D341Med (cell line): Measurements from ENCODE around the gene AGPAT3.

Source experiments
- DNase-seq: peaks from one replicate; pipeline ENCODE4 v3.0.0; 2012; ENCODE audit warnings: low spot score

The AGPAT3 gene

DNA sequence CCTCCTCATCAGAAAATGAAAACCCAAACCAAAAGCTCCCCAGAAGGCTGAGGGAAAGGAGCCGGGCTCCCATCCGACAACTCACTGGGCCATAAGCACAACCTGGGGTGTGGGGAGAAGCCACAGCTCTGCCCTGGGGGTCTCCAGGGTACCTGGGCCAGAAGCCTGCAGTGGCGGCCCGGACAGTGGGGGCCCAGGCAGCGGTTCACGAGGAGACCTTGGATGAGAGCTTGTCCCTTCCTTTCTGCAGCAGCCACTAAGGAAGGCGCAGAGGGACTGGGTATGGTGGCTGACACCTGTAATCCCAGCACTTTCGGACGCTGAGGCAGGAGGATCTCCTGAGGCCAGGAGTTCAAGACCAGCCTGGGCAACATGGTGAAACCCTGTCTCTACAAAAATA, 129.6 kb downstream of the AGPAT3 start:
- no peak for DNase-seq

DNA sequence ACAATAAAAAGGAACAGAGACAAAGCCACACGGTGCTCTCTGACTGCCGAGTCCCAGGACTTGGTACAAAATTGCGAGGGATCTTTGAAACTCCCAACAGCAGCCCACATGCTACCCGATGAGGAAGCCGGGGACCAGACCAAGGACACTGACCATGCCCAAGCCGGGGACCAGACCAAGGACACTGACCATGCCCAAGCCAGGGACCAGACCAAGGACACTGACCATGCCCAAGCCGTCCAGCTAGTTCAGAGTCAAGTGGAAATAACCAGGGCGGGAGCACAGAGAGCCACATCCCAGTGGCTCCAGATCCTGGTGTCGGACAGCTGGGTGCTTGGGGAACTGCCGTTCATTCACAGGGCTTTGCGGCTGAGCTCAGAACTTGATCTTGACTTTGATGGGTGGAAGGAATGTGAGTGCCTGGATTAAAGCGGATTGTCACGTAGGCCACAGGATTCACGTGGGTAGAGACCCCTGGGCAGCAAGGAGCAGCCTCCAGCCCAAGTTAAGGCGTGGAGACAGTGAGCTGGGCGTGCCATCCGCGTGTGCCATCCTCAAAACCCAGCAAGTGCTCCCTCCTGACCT, 130.6 kb downstream of the AGPAT3 start:
- no peak for DNase-seq

- DNase-seq = no peak
Measured at GRCh38 chr21:43997766-43998742, 133.0 kb downstream of the AGPAT3 start.

GRCh38 chr21:44000360-44000759, 135.3 kb downstream of the AGPAT3 start:
- peak; percentile 34 for DNase-seq

DNA sequence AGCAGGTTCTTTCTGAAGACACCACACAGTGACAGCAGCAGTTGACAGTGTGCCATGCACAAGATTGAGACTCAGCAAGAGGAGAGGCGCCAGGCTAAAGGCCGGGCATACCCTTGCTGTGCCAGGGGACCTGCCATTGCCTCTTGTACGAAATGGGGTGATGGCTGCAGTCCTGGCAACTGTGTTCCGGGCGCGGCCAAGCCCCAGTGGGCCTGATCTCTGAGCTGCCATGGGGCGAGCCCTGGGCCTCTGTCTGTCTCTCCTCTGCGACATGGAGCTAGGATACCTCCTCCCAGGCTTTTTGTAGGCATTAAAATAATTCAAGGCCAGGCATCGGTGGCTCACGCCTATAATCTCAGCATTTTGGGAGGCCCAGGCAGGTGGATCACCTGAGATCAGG, 137.5 kb downstream of the AGPAT3 start:
- DNase-seq = no peak

DNA sequence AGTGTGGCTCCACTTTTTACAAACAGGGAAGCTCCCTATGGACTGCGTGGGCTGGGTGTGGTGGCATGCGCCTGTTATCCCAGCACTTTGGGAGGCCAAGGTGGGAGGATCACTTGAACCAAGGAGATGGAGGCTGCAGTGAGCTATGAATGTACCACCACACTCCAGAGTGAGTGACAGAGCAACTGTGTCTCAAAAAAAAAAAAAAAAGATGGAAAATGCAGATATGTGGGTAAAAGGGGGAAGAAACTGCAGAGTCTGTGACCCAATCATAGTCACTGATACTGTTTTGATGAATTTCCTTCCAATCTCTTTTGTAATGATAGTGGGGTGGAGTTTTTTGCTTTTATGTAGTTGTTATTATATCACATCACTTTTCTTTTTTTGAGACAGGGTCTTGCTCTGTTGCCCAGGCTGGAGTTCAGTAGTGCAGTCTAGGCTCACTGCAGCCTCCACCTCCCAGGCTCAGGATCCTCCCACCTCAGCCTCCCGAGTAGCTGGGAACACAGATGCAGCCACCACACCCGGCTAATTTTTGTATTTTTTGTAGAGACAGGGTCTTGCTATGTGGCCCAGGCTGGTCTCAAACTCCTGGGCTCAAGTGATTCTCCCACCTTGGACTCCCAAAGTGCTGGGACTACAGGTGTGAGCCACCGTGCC, 138.4 kb downstream of the AGPAT3 start:
- no peak for DNase-seq

DNA sequence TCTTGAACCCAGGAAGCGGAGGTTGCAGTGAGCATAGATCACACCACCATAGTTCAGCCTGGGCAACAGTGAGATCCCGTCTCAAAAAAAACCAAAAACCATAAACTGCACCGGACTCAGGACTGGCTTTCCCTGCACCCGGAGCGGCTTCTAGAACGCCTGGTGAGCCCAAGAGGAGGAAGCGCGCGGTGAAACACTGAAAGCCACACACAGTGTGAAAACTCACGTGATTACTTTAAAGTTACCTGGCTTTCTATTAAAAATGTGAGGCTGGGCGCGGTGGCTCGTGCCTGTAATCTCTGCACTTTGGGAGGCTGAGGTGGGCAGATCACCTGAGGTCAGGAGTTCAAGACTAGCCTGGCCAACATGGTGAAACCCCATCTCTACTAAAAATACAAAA, 140.0 kb downstream of the AGPAT3 start:
- DNase-seq = no peak

- DNase-seq = no peak
Measured at GRCh38 chr21:44005593-44005992, 140.6 kb downstream of the AGPAT3 start.

DNA sequence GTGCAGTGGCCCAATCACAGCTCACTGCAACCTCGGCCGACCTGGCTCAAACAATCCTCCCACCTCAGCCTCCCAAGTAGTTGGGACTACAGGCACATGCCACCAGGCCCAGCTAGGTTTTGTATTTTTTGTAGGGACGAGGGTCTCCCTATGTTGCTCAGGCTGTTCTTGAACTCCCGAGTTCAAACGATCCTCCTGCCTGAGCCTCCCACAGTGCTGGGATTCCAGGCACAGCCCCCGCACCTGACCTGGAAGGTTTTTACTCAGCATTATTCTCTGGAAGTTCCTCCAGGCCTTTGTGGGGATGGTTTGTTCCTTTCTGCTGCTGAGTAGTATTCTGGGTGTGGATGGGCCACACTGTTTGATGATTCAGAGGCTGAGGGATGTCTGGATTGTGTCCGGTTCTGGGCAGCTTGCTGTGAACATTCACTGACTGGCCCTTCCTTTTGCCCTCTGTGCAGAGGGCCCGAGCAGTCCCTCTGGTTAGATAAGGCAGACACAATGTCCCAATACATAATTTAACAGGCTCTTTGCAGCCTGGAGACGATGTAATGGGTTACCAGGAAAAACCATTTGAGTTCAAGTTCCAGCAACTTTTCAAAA, 141.1 kb downstream of the AGPAT3 start:
- DNase-seq = no peak

DNA sequence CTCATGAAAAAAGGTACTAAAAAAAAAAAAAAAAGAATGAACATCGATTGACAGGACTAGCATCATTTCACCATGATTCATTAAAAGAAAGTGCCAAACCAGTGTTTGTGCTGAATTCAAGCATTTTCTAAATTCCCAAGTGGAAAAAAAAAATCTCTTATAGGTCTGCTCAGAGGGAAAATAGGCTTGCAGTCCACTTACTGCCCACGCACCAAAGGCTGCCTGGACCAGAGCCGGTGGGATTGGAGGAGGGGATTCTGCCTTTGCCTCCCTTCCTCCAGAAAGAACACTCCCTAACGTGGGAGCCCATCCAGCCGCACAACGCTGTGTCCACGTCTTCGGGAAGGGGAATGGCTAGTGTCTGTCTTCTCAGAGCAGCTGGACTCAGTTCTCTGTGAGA, 141.6 kb downstream of the AGPAT3 start:
- no peak for DNase-seq

- DNase-seq = no peak
Measured at GRCh38 chr21:44010429-44010828, 145.4 kb downstream of the AGPAT3 start.

GRCh38 chr21:44011123-44011522, 146.1 kb downstream of the AGPAT3 start:
- no peak for DNase-seq

GRCh38 chr21:44011579-44012473, 146.8 kb downstream of the AGPAT3 start, which contains the start of gene TRAPPC10:
Gene TRAPPC10 (plus strand): TSS chr21:44012309. CDS start chr21:44012494, 185 bp downstream.
- peak; percentile 95 for DNase-seq

GRCh38 chr21:44012474-44013379, 147.7 kb downstream of the AGPAT3 start:
- peak; percentile 79 for DNase-seq

GRCh38 chr21:44013380-44014088, 148.5 kb downstream of the AGPAT3 start:
- peak; percentile 64 for DNase-seq

DNA sequence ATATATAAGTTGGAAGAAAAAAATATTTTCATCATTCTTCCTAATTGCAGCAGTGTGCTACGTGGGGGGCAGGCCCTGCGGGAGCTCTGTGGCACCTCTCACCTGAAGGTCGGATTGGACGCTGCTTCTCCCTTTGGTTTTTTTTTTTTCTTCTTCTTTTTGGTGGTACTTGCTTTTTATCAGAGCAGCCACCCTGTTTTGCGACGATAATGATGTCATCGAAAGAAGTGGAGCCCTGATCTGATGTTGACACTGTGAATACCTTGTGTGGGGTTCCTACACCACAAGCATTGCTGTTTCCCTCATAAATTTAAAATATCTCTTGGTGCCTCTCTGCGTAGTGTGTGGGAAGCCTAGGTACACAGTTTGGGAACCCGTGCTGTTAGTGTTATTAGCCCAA, 152.6 kb downstream of the AGPAT3 start:
- DNase-seq = no peak

- DNase-seq = no peak
Measured at GRCh38 chr21:44018127-44018526, 153.1 kb downstream of the AGPAT3 start.

DNA sequence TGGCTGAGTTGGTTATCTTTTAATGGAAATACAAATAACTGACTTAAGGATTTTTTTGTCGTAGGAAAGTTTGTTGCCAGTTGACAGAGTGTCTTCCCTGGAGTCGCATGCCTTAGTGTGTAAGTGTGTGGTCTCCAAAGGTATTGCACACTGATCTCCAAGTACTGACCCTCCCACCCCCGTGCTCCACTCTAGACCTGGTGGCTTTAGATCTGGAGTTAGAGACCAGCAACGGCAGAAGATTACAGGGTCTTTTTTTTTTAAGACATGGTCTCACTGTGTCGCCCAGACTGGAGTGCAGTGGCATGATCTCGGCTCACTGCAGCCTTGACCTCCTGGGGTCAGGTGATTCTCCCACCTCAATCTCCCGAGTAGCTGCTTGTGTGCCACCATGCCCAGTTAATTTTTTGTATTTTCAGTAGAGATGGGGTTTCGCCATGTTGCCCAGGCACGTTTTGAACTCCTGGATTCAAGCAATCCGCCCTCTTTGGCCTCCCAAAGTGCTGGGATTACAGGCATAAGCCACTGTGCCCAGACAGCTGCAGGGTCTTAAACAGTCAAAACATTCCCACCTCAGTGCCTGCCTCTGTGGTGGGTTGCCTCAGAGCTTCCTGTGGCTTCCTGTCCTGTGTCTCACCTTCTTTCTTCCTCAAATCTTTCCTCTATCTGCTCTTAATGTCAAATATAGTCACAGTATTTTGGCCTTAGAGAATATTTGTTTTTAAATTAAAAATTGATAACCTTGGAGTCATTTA, 154.0 kb downstream of the AGPAT3 start:
- DNase-seq = no peak

DNA sequence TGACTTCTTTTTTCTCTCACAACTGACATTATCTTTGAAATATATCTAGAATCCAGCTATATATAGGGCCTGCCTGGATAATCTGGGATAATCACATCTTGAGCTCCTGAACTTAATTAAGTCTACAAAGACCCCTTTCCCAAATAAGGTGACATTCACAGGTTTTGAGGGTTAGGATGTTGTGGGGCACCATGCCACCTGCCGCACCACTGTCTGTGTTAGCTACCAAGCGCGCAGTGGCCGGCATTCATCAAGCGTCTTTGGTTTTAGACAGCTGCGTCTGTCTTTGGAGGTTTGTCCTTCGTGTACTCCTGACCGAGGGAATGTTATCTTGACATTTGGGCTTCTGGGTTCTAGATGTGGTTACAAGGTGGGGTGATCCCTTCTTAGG, 154.5 kb downstream of the AGPAT3 start:
- peak; percentile 57 for DNase-seq
